RWPE2 (cell line): Measurements from ENCODE around the gene APOB.

Experiments
- ATAC-seq: fragments of 200-7000 bp; cut with Tn5 transposase; 3 replicates; pipeline ENCODE4 v1.9.1; 2021; ENCODE audit warnings: low read depth
- DNase-seq: peaks from one replicate; pipeline ENCODE4 v3.0.0-alpha.2; 2020; ENCODE audit warnings: low spot score
- H3K27ac ChIP-seq: fragments of 450-650 bp; 2 replicates; pipeline ENCODE4 v1.5.1; 2017; ENCODE audit warnings: mild to moderate bottlenecking; ENCODE audit not compliant: poor library complexity, severe bottlenecking
- H3K27me3 ChIP-seq: fragments of 250-450 bp; sonication (Bioruptor Pico); 2 replicates; pipeline ENCODE4 v1.5.1; 2021; ENCODE audit warnings: mild to moderate bottlenecking, moderate library complexity; ENCODE audit not compliant: insufficient read depth, poor library complexity, severe bottlenecking
- H3K36me3 ChIP-seq: fragments of 250-450 bp; sonication (Bioruptor Pico); 2 replicates; pipeline ENCODE4 v1.5.1; 2020; ENCODE audit warnings: low read depth, mild to moderate bottlenecking, moderate library complexity
- H3K4me1 ChIP-seq: fragments of 250-450 bp; sonication (Bioruptor Pico); 2 replicates; pipeline ENCODE4 v1.5.1; 2021; ENCODE audit warnings: mild to moderate bottlenecking, moderate library complexity; ENCODE audit not compliant: insufficient read depth, poor library complexity, severe bottlenecking
- H3K4me3 ChIP-seq: fragments of 250-450 bp; sonication (Bioruptor Pico); 2 replicates; pipeline ENCODE4 v1.5.1; 2021; ENCODE audit warnings: mild to moderate bottlenecking, moderate library complexity; ENCODE audit not compliant: severe bottlenecking
- H3K9me3 ChIP-seq: fragments of 250-450 bp; sonication (Bioruptor Pico); 2 replicates; pipeline ENCODE4 v1.5.1; 2021; ENCODE audit warnings: mild to moderate bottlenecking, moderate library complexity; ENCODE audit not compliant: severe bottlenecking
- TF ChIP-seq, protein P1 (sequence below): fragments of 450-650 bp; IDR thresholded peaks from one replicate; pipeline ENCODE4 v1.5.1; 2017; ENCODE audit warnings: mild to moderate bottlenecking, moderate library complexity; ENCODE audit not compliant: poor library complexity, severe bottlenecking

APOB gene

GRCh38 chr2:20986024-20986939 lies 57.6 kb downstream of the APOB start:
- DNase-seq (no peak), ATAC-seq (no peak)
- Histone ChIP-seq H3K9me3 (no peaks in the 10 kb centered on the region), H3K27ac (no peak overlapping the region), H3K27me3 (no peaks in the 10 kb centered on the region), H3K36me3 (no peaks in the 10 kb centered on the region), H3K4me3 (no peak overlapping the region), H3K4me1 (no peaks in the 10 kb centered on the region)
- TF ChIP-seq, protein P1, sequence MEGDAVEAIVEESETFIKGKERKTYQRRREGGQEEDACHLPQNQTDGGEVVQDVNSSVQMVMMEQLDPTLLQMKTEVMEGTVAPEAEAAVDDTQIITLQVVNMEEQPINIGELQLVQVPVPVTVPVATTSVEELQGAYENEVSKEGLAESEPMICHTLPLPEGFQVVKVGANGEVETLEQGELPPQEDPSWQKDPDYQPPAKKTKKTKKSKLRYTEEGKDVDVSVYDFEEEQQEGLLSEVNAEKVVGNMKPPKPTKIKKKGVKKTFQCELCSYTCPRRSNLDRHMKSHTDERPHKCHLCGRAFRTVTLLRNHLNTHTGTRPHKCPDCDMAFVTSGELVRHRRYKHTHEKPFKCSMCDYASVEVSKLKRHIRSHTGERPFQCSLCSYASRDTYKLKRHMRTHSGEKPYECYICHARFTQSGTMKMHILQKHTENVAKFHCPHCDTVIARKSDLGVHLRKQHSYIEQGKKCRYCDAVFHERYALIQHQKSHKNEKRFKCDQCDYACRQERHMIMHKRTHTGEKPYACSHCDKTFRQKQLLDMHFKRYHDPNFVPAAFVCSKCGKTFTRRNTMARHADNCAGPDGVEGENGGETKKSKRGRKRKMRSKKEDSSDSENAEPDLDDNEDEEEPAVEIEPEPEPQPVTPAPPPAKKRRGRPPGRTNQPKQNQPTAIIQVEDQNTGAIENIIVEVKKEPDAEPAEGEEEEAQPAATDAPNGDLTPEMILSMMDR = no peak

- Histone ChIP-seq H3K36me3 (no peaks in the 10 kb centered on the region), H3K27me3 (no peaks in the 10 kb centered on the region), H3K4me1 (no peaks in the 10 kb centered on the region), H3K9me3 (no peaks in the 10 kb centered on the region), H3K4me3 (no peak overlapping the region), H3K27ac (no peak overlapping the region)
- TF ChIP-seq, protein P1 = no peak
- ATAC-seq (no peak), DNase-seq (no peak)
These were observed 58.8 kb downstream of the APOB start for GRCh38 chr2:20985062-20985461.

- H3K27me3 ChIP-seq = no peaks in the 10 kb centered on the region
- H3K27ac ChIP-seq = no peak overlapping the region
- no peak overlapping the region for H3K4me3 ChIP-seq
- H3K9me3 ChIP-seq = no peaks in the 10 kb centered on the region
- H3K36me3 ChIP-seq = no peaks in the 10 kb centered on the region
- DNase-seq (no peak), ATAC-seq (no peak)
- H3K4me1 ChIP-seq = no peaks in the 10 kb centered on the region
- TF ChIP-seq, protein P1 = no peak
These were observed 59.5 kb downstream of the APOB start for GRCh38 chr2:20984408-20984807.

DNA sequence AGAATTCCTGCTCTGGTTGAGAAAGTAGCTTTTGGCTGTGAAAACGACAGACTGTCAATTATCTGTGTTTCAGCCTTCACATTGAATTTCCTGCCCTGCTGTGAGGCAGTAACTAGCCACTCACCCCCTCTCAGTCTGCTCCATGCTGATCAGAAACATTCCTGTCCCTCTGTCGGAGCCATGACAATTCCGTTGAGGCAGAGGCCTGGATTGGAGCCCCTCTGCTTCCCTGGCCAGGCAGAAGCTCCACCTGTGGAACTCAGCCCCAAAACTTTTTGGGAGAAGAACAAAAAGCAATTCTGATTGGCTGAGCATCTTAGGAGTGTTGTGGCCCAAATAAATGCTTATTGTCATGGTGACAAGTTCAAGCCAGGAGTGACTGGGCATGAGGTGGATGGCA lies 60.0 kb downstream of the APOB start:
- DNase-seq (no peak), ATAC-seq (no peak)
- Histone ChIP-seq H3K27me3 (no peaks in the 10 kb centered on the region), H3K4me3 (no peak overlapping the region), H3K4me1 (no peaks in the 10 kb centered on the region), H3K36me3 (no peaks in the 10 kb centered on the region), H3K9me3 (no peaks in the 10 kb centered on the region), H3K27ac (no peak overlapping the region)
- TF ChIP-seq, protein P1 = no peak

DNA sequence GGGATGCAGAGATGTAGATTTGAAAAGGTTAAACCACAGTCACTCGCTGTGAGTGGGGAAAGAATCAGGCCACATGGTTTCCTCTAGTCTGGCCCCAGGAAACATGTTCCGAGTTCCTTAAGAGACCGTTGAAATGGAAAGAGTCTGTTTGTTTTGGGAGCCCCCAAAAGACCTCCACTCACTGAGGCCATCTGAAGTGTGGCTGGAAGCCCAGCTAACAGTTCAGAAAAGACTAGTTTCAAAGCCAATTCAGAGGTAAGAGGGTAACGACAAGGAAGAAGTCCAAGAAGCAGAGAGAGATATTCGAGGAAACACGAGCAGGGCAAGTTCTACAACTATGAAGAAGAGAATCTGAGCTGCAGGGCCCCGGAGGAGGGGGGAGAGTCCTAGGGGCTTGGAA lies 61.0 kb downstream of the APOB start:
- H3K4me1 ChIP-seq = no peaks in the 10 kb centered on the region
- no peaks in the 10 kb centered on the region for H3K27me3 ChIP-seq
- TF ChIP-seq, protein P1 = no peak
- DNase-seq = no peak
- no peak overlapping the region for H3K4me3 ChIP-seq
- no peaks in the 10 kb centered on the region for H3K9me3 ChIP-seq
- H3K36me3 ChIP-seq = no peaks in the 10 kb centered on the region
- no peak for ATAC-seq
- no peak overlapping the region for H3K27ac ChIP-seq
